ENCODE data around the gene DSTN.

Gene DSTN

GRCh38 chr20:17646209-17646960, 76.5 kb downstream of the DSTN start:
- in situ Hi-C loops (cut with MboI; ENCODE audit: low sequenced_read_pairs) = no loop called here

GRCh38 chr20:17646961-17647301, 77.1 kb downstream of the DSTN start:
- in situ Hi-C loops (cut with MboI; ENCODE audit: low sequenced_read_pairs) = no loop called here

- in situ Hi-C loops (cut with MboI; ENCODE audit: low sequenced_read_pairs) = no loop called here
These were observed 77.8 kb downstream of the DSTN start for GRCh38 chr20:17647391-17648314.

- in situ Hi-C loops (cut with MboI; ENCODE audit: low sequenced_read_pairs) = no loop called here
These were observed 78.4 kb downstream of the DSTN start for GRCh38 chr20:17648315-17648646.

GRCh38 chr20:17648791-17649730, 79.2 kb downstream of the DSTN start:
- in situ Hi-C loops (cut with MboI; ENCODE audit: low sequenced_read_pairs) = no loop called here

- in situ Hi-C loops (cut with MboI; ENCODE audit: low sequenced_read_pairs) = no loop called here
These were observed 80.6 kb downstream of the DSTN start for GRCh38 chr20:17650301-17651128.

- in situ Hi-C loops (cut with MboI; ENCODE audit: low sequenced_read_pairs) = no loop called here
These were observed 81.4 kb downstream of the DSTN start for GRCh38 chr20:17651129-17651759.

- in situ Hi-C loops (cut with MboI; ENCODE audit: low sequenced_read_pairs) = no loop called here
These were observed 82.0 kb downstream of the DSTN start for GRCh38 chr20:17651760-17652388.

GRCh38 chr20:17652411-17652810, 82.5 kb downstream of the DSTN start:
- in situ Hi-C loops (cut with MboI; ENCODE audit: low sequenced_read_pairs) = no loop called here

GRCh38 chr20:17653835-17654648, 84.2 kb downstream of the DSTN start:
- in situ Hi-C loops (cut with MboI; ENCODE audit: low sequenced_read_pairs) = no loop called here

GRCh38 chr20:17654649-17655285, 84.9 kb downstream of the DSTN start:
- in situ Hi-C loops (cut with MboI; ENCODE audit: low sequenced_read_pairs) = no loop called here

GRCh38 chr20:17655286-17655651, 85.4 kb downstream of the DSTN start:
- in situ Hi-C loops (cut with MboI; ENCODE audit: low sequenced_read_pairs) = no loop called here

- in situ Hi-C loops (cut with MboI; ENCODE audit: low sequenced_read_pairs) = no loop called here
These were observed 86.1 kb downstream of the DSTN start for GRCh38 chr20:17655865-17656479.

- in situ Hi-C loops (cut with MboI; ENCODE audit: low sequenced_read_pairs) = no loop called here
These were observed 87.4 kb downstream of the DSTN start for GRCh38 chr20:17657079-17657825.

GRCh38 chr20:17657898-17658647, 88.2 kb downstream of the DSTN start:
- in situ Hi-C loops (cut with MboI; ENCODE audit: low sequenced_read_pairs) = no loop called here

GRCh38 chr20:17658648-17658993, 88.7 kb downstream of the DSTN start:
- in situ Hi-C loops (cut with MboI; ENCODE audit: low sequenced_read_pairs) = no loop called here
